ENCODE data around the gene ZAP70.
A peak's percentile ranks its signal among the peaks of the same experiment; 100 is the strongest.

The ZAP70 gene

GRCh38 chr2:97698530-97698929 is 14.8 kb upstream of the ZAP70 start:
- DNase-seq (ENCODE audit: low read depth): no peak
- TF ChIP-seq CTCF (IDR thresholded peaks at IDR 0.05; ENCODE audit: low read depth, low read length, missing control alignments): no peak

GRCh38 chr2:97699765-97700444 is 13.5 kb upstream of the ZAP70 start:
- H3K4me3 ChIP-seq (ENCODE audit: low read depth, low read length): no peak overlapping the region
- no peak for DNase-seq (ENCODE audit: low read depth)
- peak; percentile 80 for TF ChIP-seq CTCF (IDR thresholded peaks at IDR 0.05; ENCODE audit: low read depth, low read length, missing control alignments)

More at GRCh38 chr2:97698530-97698929, 14.8 kb upstream of the ZAP70 start:
- no peak overlapping the region for H3K4me3 ChIP-seq (ENCODE audit: low read depth, low read length)

GRCh38 chr2:97701186-97701585 is 12.2 kb upstream of the ZAP70 start:
- no peak overlapping the region for H3K4me3 ChIP-seq (ENCODE audit: low read depth, low read length)
- TF ChIP-seq CTCF (IDR thresholded peaks at IDR 0.05; ENCODE audit: low read depth, low read length, missing control alignments): no peak
- DNase-seq (ENCODE audit: low read depth): no peak

- TF ChIP-seq CTCF (IDR thresholded peaks at IDR 0.05; ENCODE audit: low read depth, low read length, missing control alignments): no peak
- no peak overlapping the region for H3K4me3 ChIP-seq (ENCODE audit: low read depth, low read length)
- no peak for DNase-seq (ENCODE audit: low read depth)
Measured at GRCh38 chr2:97701851-97702465, 11.4 kb upstream of the ZAP70 start.

GRCh38 chr2:97702731-97703470 is 10.5 kb upstream of the ZAP70 start:
- no peak overlapping the region for H3K4me3 ChIP-seq (ENCODE audit: low read depth, low read length)
- DNase-seq (ENCODE audit: low read depth): no peak
- no peak for TF ChIP-seq CTCF (IDR thresholded peaks at IDR 0.05; ENCODE audit: low read depth, low read length, missing control alignments)

GRCh38 chr2:97703741-97704140 is 9.6 kb upstream of the ZAP70 start:
- no peak for TF ChIP-seq CTCF (IDR thresholded peaks at IDR 0.05; ENCODE audit: low read depth, low read length, missing control alignments)
- no peak for DNase-seq (ENCODE audit: low read depth)
- H3K4me3 ChIP-seq (ENCODE audit: low read depth, low read length): no peak overlapping the region
